HEK293 (cell line): ENCODE results near the gene APOO.

Experiments used
- EGR2 ChIP-seq: fragments of 450-650 bp; formaldehyde crosslinking; IDR thresholded peaks from 2 replicates; pipeline ENCODE4 v1.5.1; 2016; ENCODE audit warnings: low read depth, missing biosample characterization, missing genetic modification characterization
- GFI1B ChIP-seq: fragments of 450-650 bp; formaldehyde crosslinking; IDR thresholded peaks from 2 replicates; pipeline ENCODE4 v1.5.1; 2016; ENCODE audit warnings: missing biosample characterization, missing genetic modification characterization
- GLIS1 ChIP-seq: fragments of 450-650 bp; formaldehyde crosslinking; IDR thresholded peaks from 2 replicates; pipeline ENCODE4 v1.5.1; 2016; ENCODE audit warnings: missing biosample characterization, missing genetic modification characterization
- KLF16 ChIP-seq: fragments of 450-650 bp; formaldehyde crosslinking; IDR thresholded peaks from 2 replicates; pipeline ENCODE4 v1.5.1; 2017; ENCODE audit warnings: missing biosample characterization, missing genetic modification characterization
- OSR2 ChIP-seq: fragments of 450-650 bp; formaldehyde crosslinking; IDR thresholded peaks from 2 replicates; pipeline ENCODE4 v1.5.1; 2016; ENCODE audit warnings: missing biosample characterization, missing genetic modification characterization
- ZBTB48 ChIP-seq: fragments of 450-650 bp; formaldehyde crosslinking; IDR thresholded peaks from 2 replicates; pipeline ENCODE4 v1.5.1; 2016; ENCODE audit warnings: missing biosample characterization, missing genetic modification characterization
- ZEB2 ChIP-seq: fragments of 450-650 bp; formaldehyde crosslinking; IDR thresholded peaks from 2 replicates; pipeline ENCODE4 v1.5.1; 2016; ENCODE audit warnings: missing biosample characterization, missing genetic modification characterization
- ZNF174 ChIP-seq: fragments of 450-650 bp; formaldehyde crosslinking; IDR thresholded peaks from 2 replicates; pipeline ENCODE4 v1.5.0; 2017; ENCODE audit warnings: missing biosample characterization, mild to moderate bottlenecking, missing genetic modification characterization
- ZNF2 ChIP-seq: fragments of 450-650 bp; formaldehyde crosslinking; IDR thresholded peaks from 2 replicates; pipeline ENCODE4 v1.5.1; 2016; ENCODE audit warnings: missing biosample characterization, missing genetic modification characterization
- ZNF214 ChIP-seq: fragments of 450-650 bp; formaldehyde crosslinking; IDR thresholded peaks from 2 replicates; pipeline ENCODE4 v1.5.1; 2017; ENCODE audit warnings: missing biosample characterization, mild to moderate bottlenecking, missing genetic modification characterization, borderline replicate concordance
- ZNF221 ChIP-seq: fragments of 450-650 bp; formaldehyde crosslinking; IDR thresholded peaks from 2 replicates; pipeline ENCODE4 v1.5.1; 2017; ENCODE audit warnings: missing biosample characterization, missing genetic modification characterization, borderline replicate concordance
- ZNF248 ChIP-seq: fragments of 450-650 bp; formaldehyde crosslinking; IDR thresholded peaks from 2 replicates; pipeline ENCODE4 v1.5.1; 2017; ENCODE audit warnings: missing biosample characterization, missing genetic modification characterization
- ZNF350 ChIP-seq: fragments of 450-650 bp; formaldehyde crosslinking; IDR thresholded peaks from 2 replicates; pipeline ENCODE4 v1.5.0; 2017; ENCODE audit warnings: missing biosample characterization, mild to moderate bottlenecking, missing genetic modification characterization
- ZNF354C ChIP-seq: fragments of 450-650 bp; formaldehyde crosslinking; IDR thresholded peaks from 2 replicates; pipeline ENCODE4 v1.5.1; 2016; ENCODE audit warnings: missing biosample characterization, missing genetic modification characterization, low read depth, borderline replicate concordance
- ZNF37A ChIP-seq: fragments of 450-650 bp; IDR thresholded peaks from 2 replicates; pipeline ENCODE4 v1.5.1; 2018; ENCODE audit warnings: missing biosample characterization, missing genetic modification characterization
- ZNF391 ChIP-seq: fragments of 450-650 bp; formaldehyde crosslinking; IDR thresholded peaks from 2 replicates; pipeline ENCODE4 v1.5.1; 2016; ENCODE audit warnings: low read depth, missing biosample characterization, missing genetic modification characterization, borderline replicate concordance
- ZNF473 ChIP-seq: fragments of 450-650 bp; formaldehyde crosslinking; IDR thresholded peaks from 2 replicates; pipeline ENCODE4 v1.5.1; 2017; ENCODE audit warnings: missing biosample characterization, missing genetic modification characterization
- ZNF514 ChIP-seq: fragments of 450-650 bp; formaldehyde crosslinking; IDR thresholded peaks from 2 replicates; pipeline ENCODE4 v1.5.1; 2016; ENCODE audit warnings: missing biosample characterization, missing genetic modification characterization
- ZNF560 ChIP-seq: fragments of 450-650 bp; formaldehyde crosslinking; IDR thresholded peaks from 2 replicates; pipeline ENCODE4 v1.5.1; 2017; ENCODE audit warnings: missing biosample characterization, missing genetic modification characterization, borderline replicate concordance
- ZNF571 ChIP-seq: fragments of 450-650 bp; formaldehyde crosslinking; IDR thresholded peaks from 2 replicates; pipeline ENCODE4 v1.5.0; 2017; ENCODE audit warnings: missing biosample characterization, missing genetic modification characterization
- ZNF660 ChIP-seq: fragments of 450-650 bp; IDR thresholded peaks from 2 replicates; pipeline ENCODE4 v1.5.1; 2018; ENCODE audit warnings: missing biosample characterization, mild to moderate bottlenecking, missing genetic modification characterization
- ZNF701 ChIP-seq: fragments of 450-650 bp; formaldehyde crosslinking; IDR thresholded peaks from 2 replicates; pipeline ENCODE4 v1.5.1; 2016; ENCODE audit warnings: missing biosample characterization, missing genetic modification characterization
- ZNF792 ChIP-seq: fragments of 450-650 bp; formaldehyde crosslinking; IDR thresholded peaks from 2 replicates; pipeline ENCODE4 v1.5.1; 2016; ENCODE audit warnings: missing biosample characterization, missing genetic modification characterization
- ZNF843 ChIP-seq: fragments of 450-650 bp; formaldehyde crosslinking; IDR thresholded peaks from 2 replicates; pipeline ENCODE4 v1.5.1; 2016; ENCODE audit warnings: missing biosample characterization, missing genetic modification characterization
- TF ChIP-seq, protein P1 (sequence below): fragments of 450-650 bp; formaldehyde crosslinking; IDR thresholded peaks from 2 replicates; pipeline ENCODE4 v1.5.1; 2016; ENCODE audit warnings: missing biosample characterization, missing genetic modification characterization, borderline replicate concordance
- TF ChIP-seq, protein P2 (sequence below): fragments of 450-650 bp; formaldehyde crosslinking; conservative IDR thresholded peaks from 2 replicates; pipeline ENCODE4 v1.5.1; 2016; ENCODE audit warnings: low read depth, missing biosample characterization, missing genetic modification characterization
- TF ChIP-seq, protein P3 (sequence below): fragments of 450-650 bp; formaldehyde crosslinking; IDR thresholded peaks from 2 replicates; pipeline ENCODE4 v1.5.1; 2016; ENCODE audit warnings: missing biosample characterization, missing genetic modification characterization
- TF ChIP-seq, protein P4 (sequence below): fragments of 450-650 bp; formaldehyde crosslinking; IDR thresholded peaks from 2 replicates; pipeline ENCODE4 v1.5.1; 2016; ENCODE audit warnings: missing biosample characterization, missing genetic modification characterization

APOO gene

DNA sequence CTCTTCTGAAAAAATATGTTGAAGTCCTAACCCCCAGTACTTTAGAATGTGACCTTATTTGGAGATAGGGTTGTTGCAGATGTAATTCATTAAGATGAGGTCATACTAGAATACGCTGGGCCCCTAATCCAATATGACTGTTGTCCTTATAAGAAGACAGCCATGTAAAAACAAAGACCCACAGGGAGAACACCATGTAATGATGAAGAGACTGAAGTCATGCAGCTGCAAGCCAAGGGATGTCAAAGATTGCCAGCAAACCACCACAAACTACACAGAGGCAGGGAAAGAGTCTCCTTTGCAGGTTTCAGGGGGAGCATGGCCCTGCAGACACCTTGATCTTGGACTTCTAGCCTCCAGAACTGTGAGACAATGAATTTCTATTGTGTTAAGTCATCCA is 37.5 kb upstream of the APOO start (continued):
- no peak for TF ChIP-seq ZNF514 (tag by site-specific recombination)
- no peak for TF ChIP-seq ZNF571 (tag by site-specific recombination)
- no peak for TF ChIP-seq ZNF248 (tag by site-specific recombination)
- TF ChIP-seq KLF16 (tag by site-specific recombination), result no peak
- TF ChIP-seq GLIS1, result peak; percentile 77
- no peak for TF ChIP-seq EGR2 (tag by site-specific recombination)
- peak; percentile 67; the same call in 1 of the 2 replicates for TF ChIP-seq ZEB2 (tag by site-specific recombination)
- no peak for TF ChIP-seq ZNF2
- no peak for TF ChIP-seq ZNF350 (tag by site-specific recombination)
- TF ChIP-seq GFI1B (tag by site-specific recombination), result no peak
- TF ChIP-seq ZNF174 (tag by site-specific recombination), result no peak
- no peak for TF ChIP-seq ZNF792
- TF ChIP-seq, protein P1, sequence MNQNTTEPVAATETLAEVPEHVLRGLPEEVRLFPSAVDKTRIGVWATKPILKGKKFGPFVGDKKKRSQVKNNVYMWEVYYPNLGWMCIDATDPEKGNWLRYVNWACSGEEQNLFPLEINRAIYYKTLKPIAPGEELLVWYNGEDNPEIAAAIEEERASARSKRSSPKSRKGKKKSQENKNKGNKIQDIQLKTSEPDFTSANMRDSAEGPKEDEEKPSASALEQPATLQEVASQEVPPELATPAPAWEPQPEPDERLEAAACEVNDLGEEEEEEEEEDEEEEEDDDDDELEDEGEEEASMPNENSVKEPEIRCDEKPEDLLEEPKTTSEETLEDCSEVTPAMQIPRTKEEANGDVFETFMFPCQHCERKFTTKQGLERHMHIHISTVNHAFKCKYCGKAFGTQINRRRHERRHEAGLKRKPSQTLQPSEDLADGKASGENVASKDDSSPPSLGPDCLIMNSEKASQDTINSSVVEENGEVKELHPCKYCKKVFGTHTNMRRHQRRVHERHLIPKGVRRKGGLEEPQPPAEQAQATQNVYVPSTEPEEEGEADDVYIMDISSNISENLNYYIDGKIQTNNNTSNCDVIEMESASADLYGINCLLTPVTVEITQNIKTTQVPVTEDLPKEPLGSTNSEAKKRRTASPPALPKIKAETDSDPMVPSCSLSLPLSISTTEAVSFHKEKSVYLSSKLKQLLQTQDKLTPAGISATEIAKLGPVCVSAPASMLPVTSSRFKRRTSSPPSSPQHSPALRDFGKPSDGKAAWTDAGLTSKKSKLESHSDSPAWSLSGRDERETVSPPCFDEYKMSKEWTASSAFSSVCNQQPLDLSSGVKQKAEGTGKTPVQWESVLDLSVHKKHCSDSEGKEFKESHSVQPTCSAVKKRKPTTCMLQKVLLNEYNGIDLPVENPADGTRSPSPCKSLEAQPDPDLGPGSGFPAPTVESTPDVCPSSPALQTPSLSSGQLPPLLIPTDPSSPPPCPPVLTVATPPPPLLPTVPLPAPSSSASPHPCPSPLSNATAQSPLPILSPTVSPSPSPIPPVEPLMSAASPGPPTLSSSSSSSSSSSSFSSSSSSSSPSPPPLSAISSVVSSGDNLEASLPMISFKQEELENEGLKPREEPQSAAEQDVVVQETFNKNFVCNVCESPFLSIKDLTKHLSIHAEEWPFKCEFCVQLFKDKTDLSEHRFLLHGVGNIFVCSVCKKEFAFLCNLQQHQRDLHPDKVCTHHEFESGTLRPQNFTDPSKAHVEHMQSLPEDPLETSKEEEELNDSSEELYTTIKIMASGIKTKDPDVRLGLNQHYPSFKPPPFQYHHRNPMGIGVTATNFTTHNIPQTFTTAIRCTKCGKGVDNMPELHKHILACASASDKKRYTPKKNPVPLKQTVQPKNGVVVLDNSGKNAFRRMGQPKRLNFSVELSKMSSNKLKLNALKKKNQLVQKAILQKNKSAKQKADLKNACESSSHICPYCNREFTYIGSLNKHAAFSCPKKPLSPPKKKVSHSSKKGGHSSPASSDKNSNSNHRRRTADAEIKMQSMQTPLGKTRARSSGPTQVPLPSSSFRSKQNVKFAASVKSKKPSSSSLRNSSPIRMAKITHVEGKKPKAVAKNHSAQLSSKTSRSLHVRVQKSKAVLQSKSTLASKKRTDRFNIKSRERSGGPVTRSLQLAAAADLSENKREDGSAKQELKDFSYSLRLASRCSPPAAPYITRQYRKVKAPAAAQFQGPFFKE, result no peak
- TF ChIP-seq, protein P2, sequence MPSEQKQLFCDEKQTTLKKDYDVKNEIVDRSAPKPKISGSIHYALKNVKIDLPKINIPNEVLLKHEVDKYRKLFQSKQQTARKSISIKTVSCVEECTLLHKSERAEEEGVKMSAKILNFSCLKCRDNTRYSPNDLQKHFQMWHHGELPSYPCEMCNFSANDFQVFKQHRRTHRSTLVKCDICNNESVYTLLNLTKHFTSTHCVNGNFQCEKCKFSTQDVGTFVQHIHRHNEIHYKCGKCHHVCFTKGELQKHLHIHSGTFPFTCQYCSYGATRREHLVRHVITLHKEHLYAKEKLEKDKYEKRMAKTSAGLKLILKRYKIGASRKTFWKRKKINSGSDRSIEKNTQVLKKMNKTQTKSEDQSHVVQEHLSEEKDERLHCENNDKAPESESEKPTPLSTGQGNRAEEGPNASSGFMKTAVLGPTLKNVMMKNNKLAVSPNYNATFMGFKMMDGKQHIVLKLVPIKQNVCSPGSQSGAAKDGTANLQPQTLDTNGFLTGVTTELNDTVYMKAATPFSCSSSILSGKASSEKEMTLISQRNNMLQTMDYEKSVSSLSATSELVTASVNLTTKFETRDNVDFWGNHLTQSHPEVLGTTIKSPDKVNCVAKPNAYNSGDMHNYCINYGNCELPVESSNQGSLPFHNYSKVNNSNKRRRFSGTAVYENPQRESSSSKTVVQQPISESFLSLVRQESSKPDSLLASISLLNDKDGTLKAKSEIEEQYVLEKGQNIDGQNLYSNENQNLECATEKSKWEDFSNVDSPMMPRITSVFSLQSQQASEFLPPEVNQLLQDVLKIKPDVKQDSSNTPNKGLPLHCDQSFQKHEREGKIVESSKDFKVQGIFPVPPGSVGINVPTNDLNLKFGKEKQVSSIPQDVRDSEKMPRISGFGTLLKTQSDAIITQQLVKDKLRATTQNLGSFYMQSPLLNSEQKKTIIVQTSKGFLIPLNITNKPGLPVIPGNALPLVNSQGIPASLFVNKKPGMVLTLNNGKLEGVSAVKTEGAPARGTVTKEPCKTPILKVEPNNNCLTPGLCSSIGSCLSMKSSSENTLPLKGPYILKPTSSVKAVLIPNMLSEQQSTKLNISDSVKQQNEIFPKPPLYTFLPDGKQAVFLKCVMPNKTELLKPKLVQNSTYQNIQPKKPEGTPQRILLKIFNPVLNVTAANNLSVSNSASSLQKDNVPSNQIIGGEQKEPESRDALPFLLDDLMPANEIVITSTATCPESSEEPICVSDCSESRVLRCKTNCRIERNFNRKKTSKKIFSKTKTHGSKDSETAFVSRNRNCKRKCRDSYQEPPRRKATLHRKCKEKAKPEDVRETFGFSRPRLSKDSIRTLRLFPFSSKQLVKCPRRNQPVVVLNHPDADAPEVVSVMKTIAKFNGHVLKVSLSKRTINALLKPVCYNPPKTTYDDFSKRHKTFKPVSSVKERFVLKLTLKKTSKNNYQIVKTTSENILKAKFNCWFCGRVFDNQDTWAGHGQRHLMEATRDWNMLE (tag by site-specific recombination), result no peak; the same call in 1 of the 2 replicates
- TF ChIP-seq ZNF473 (tag by site-specific recombination), result no peak
- TF ChIP-seq, protein P3, sequence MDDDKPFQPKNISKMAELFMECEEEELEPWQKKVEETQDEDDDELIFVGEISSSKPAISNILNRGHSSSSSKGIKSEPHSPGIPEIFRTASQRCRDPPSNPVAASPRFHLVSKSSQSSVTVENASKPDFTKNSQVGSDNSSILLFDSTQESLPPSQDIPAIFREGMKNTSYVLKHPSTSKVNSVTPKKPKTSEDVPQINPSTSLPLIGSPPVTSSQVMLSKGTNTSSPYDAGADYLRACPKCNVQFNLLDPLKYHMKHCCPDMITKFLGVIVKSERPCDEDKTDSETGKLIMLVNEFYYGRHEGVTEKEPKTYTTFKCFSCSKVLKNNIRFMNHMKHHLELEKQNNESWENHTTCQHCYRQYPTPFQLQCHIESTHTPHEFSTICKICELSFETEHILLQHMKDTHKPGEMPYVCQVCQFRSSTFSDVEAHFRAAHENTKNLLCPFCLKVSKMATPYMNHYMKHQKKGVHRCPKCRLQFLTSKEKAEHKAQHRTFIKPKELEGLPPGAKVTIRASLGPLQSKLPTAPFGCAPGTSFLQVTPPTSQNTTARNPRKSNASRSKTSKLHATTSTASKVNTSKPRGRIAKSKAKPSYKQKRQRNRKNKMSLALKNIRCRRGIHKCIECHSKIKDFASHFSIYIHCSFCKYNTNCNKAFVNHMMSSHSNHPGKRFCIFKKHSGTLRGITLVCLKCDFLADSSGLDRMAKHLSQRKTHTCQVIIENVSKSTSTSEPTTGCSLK, result no peak
- TF ChIP-seq OSR2 (tag by site-specific recombination), result no peak
- TF ChIP-seq ZNF214, result no peak
- TF ChIP-seq ZNF391 (tag by site-specific recombination), result no peak; the same call in 1 of the 2 replicates
- TF ChIP-seq ZNF660, result no peak
- no peak for TF ChIP-seq ZNF701
- TF ChIP-seq ZNF37A (tag by site-specific recombination), result no peak
- TF ChIP-seq ZNF560, result no peak
- TF ChIP-seq, protein P4, sequence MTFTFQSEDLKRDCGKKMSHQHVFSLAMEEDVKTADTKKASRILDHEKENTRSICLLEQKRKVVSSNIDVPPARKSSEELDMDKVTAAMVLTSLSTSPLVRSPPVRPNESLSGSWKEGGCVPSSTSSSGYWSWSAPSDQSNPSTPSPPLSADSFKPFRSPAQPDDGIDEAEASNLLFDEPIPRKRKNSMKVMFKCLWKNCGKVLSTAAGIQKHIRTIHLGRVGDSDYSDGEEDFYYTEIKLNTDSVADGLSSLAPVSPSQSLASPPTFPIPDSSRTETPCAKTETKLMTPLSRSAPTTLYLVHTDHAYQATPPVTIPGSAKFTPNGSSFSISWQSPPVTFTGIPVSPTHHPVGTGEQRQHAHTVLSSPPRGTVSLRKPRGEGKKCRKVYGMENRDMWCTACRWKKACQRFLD (tag by site-specific recombination), result no peak
- peak; percentile 38; the same call in 1 of the 2 replicates for TF ChIP-seq ZBTB48
- TF ChIP-seq ZNF843 (tag by site-specific recombination), result peak; percentile 45; the same call in 1 of the 2 replicates
- TF ChIP-seq ZNF354C (tag by site-specific recombination), result no peak
- TF ChIP-seq ZNF221, result no peak
